SK-N-SH treated with all-trans-retinoic acid at 6 μM for 48 hours (cell line): Measurements from ENCODE around the gene LENEP.

Source experiments
- ATAC-seq: fragments of 200-7000 bp; cut with Tn5 transposase; 3 replicates; pipeline ENCODE4 v1.9.1; 2020; ENCODE audit warnings: mild to moderate bottlenecking, moderate library complexity
- ARNTL ChIP-seq: fragments of 450-650 bp; formaldehyde crosslinking; IDR thresholded peaks from 2 replicates; pipeline ENCODE4 v1.5.0; 2020; ENCODE audit warnings: low read depth, mild to moderate bottlenecking, moderate library complexity, borderline replicate concordance
- BACH2 ChIP-seq: fragments of 250-450 bp; sonication (Bioruptor Pico); IDR thresholded peaks from 2 replicates; pipeline ENCODE4 v1.9.0; 2021; ENCODE audit warnings: mild to moderate bottlenecking, borderline replicate concordance
- CREB5 ChIP-seq: fragments of 250-450 bp; sonication (Bioruptor Pico); IDR thresholded peaks from 2 replicates; pipeline ENCODE4 v1.5.1; 2020; ENCODE audit warnings: low read depth, mild to moderate bottlenecking, moderate library complexity
- CSRNP3 ChIP-seq: fragments of 250-450 bp; sonication (Bioruptor Pico); IDR thresholded peaks from 2 replicates; pipeline ENCODE4 v1.5.1; 2021; ENCODE audit warnings: mild to moderate bottlenecking, moderate library complexity
- ESRRG ChIP-seq: fragments of 250-450 bp; sonication (Bioruptor Pico); IDR thresholded peaks from 2 replicates; pipeline ENCODE4 v1.6.1; 2021; ENCODE audit warnings: mild to moderate bottlenecking
- GLIS3 ChIP-seq: fragments of 250-450 bp; sonication (Bioruptor Pico); IDR thresholded peaks from 2 replicates; pipeline ENCODE4 v1.5.0; 2020; ENCODE audit warnings: mild to moderate bottlenecking, moderate library complexity
- OSR1 ChIP-seq: fragments of 250-450 bp; sonication (Bioruptor Pico); IDR thresholded peaks from 2 replicates; pipeline ENCODE4 v1.8.0; 2022; ENCODE audit warnings: moderate library complexity, mild to moderate bottlenecking, inconsistent platforms
- POU6F1 ChIP-seq: fragments of 250-450 bp; sonication (Bioruptor Pico); IDR thresholded peaks from 2 replicates; pipeline ENCODE4 v1.8.0; 2021; ENCODE audit warnings: low read depth, mild to moderate bottlenecking, moderate library complexity, borderline replicate concordance
- PPARA ChIP-seq: fragments of 250-450 bp; sonication (Bioruptor Pico); IDR thresholded peaks from 2 replicates; pipeline ENCODE4 v1.5.0; 2020; ENCODE audit warnings: mild to moderate bottlenecking, borderline replicate concordance
- RARB ChIP-seq: fragments of 250-450 bp; sonication (Bioruptor Pico); IDR thresholded peaks from 2 replicates; pipeline ENCODE4 v1.8.0; 2021; ENCODE audit warnings: mild to moderate bottlenecking, moderate library complexity
- SNAI2 ChIP-seq: fragments of 250-450 bp; sonication (Bioruptor Pico); IDR thresholded peaks from 2 replicates; pipeline ENCODE4 v1.5.0; 2020; ENCODE audit warnings: mild to moderate bottlenecking, moderate library complexity
- TCF4 ChIP-seq: fragments of 250-450 bp; sonication (Bioruptor Pico); IDR thresholded peaks from 2 replicates; pipeline ENCODE4 v1.8.0; 2021; ENCODE audit warnings: mild to moderate bottlenecking, moderate library complexity, borderline replicate concordance
- TOX ChIP-seq: fragments of 250-450 bp; sonication (Bioruptor Pico); IDR thresholded peaks from 2 replicates; pipeline ENCODE4 v1.8.0; 2021; ENCODE audit warnings: mild to moderate bottlenecking, moderate library complexity, borderline replicate concordance
- TSHZ2 ChIP-seq: fragments of 250-450 bp; sonication (Bioruptor Pico); IDR thresholded peaks from 2 replicates; pipeline ENCODE4 v1.5.0; 2020; ENCODE audit warnings: mild to moderate bottlenecking, moderate library complexity
- ZC3H10 ChIP-seq: fragments of 250-450 bp; sonication (Bioruptor Pico); IDR thresholded peaks from 2 replicates; pipeline ENCODE4 v1.5.1; 2021; ENCODE audit warnings: mild to moderate bottlenecking, moderate library complexity
- ZFP3 ChIP-seq: fragments of 250-450 bp; sonication (Bioruptor Pico); IDR thresholded peaks from 2 replicates; pipeline ENCODE4 v1.5.0; 2020; ENCODE audit warnings: mild to moderate bottlenecking, moderate library complexity
- ZFP30 ChIP-seq: fragments of 450-650 bp; formaldehyde crosslinking; IDR thresholded peaks from 2 replicates; pipeline ENCODE4 v1.5.0; 2022; ENCODE audit warnings: mild to moderate bottlenecking, moderate library complexity
- ZNF565 ChIP-seq: fragments of 450-650 bp; formaldehyde crosslinking; conservative IDR thresholded peaks from 2 replicates; pipeline ENCODE4 v1.5.0; 2020; ENCODE audit warnings: low read depth, mild to moderate bottlenecking, moderate library complexity
- ZNF70 ChIP-seq: fragments of 450-650 bp; formaldehyde crosslinking; IDR thresholded peaks from 2 replicates; pipeline ENCODE4 v1.5.0; 2020; ENCODE audit warnings: mild to moderate bottlenecking, moderate library complexity
- ZNF8 ChIP-seq: fragments of 450-650 bp; formaldehyde crosslinking; IDR thresholded peaks from 2 replicates; pipeline ENCODE4 v1.5.0; 2020; ENCODE audit warnings: mild to moderate bottlenecking, moderate library complexity

Gene LENEP

GRCh38 chr1:154973344-154974101 is 19.9 kb upstream of the LENEP start:
- ATAC-seq, result peak; percentile 25
- no peak for TF ChIP-seq ARNTL (CRISPR knock-in tag)
- TF ChIP-seq GLIS3 (CRISPR knock-in tag), result no peak
- no peak for TF ChIP-seq ZNF70 (CRISPR knock-in tag)
- no peak for TF ChIP-seq ZFP3
- no peak for TF ChIP-seq ZC3H10 (CRISPR knock-in tag)
- no peak for TF ChIP-seq CSRNP3 (CRISPR knock-in tag)
- TF ChIP-seq TOX, result no peak
- no peak for TF ChIP-seq TCF4 (CRISPR knock-in tag)
- TF ChIP-seq ZNF8 (CRISPR knock-in tag), result no peak
- no peak for TF ChIP-seq PPARA
- TF ChIP-seq ESRRG, result no peak
- TF ChIP-seq ZNF565 (CRISPR knock-in tag), result no peak
- no peak for TF ChIP-seq POU6F1 (CRISPR knock-in tag)
- TF ChIP-seq OSR1 (CRISPR knock-in tag), result no peak
- no peak for TF ChIP-seq SNAI2 (CRISPR knock-in tag)
- no peak for TF ChIP-seq RARB (CRISPR knock-in tag)
- TF ChIP-seq CREB5 (CRISPR knock-in tag), result no peak

- TF ChIP-seq TOX, result peak; percentile 30; the same call in 1 of the 2 replicates
- peak; percentile 61; the same call in 1 of the 2 replicates for TF ChIP-seq RARB (CRISPR knock-in tag)
- no peak for TF ChIP-seq ZNF70 (CRISPR knock-in tag)
- TF ChIP-seq ZC3H10 (CRISPR knock-in tag), result peak; percentile 34; the same call in 1 of the 2 replicates
- TF ChIP-seq POU6F1 (CRISPR knock-in tag), result 0 out of 2 replicates have a peak, but pooled peaks have one; percentile 51
- ATAC-seq, result peak; percentile 71
Observed at GRCh38 chr1:154974102-154974807, 19.1 kb upstream of the LENEP start, which contains the start of gene CKS1B. Gene CKS1B (plus strand): TSS chr1:154974681. CDS start chr1:154974746, 65 bp downstream.

GRCh38 chr1:154974808-154975408 is 18.5 kb upstream of the LENEP start:
- ATAC-seq, result peak; percentile 22
- TF ChIP-seq BACH2 (CRISPR knock-in tag), result no peak
- no peak for TF ChIP-seq ZC3H10 (CRISPR knock-in tag)
- no peak for TF ChIP-seq ZFP30 (CRISPR knock-in tag)
- TF ChIP-seq ESRRG, result no peak
- no peak for TF ChIP-seq ZFP3
- TF ChIP-seq RARB (CRISPR knock-in tag), result no peak
- no peak for TF ChIP-seq CREB5 (CRISPR knock-in tag)
- no peak for TF ChIP-seq TOX
- TF ChIP-seq TSHZ2 (CRISPR knock-in tag), result no peak
- no peak for TF ChIP-seq CSRNP3 (CRISPR knock-in tag)
- no peak for TF ChIP-seq ZNF8 (CRISPR knock-in tag)
- TF ChIP-seq POU6F1 (CRISPR knock-in tag), result no peak
